ENCODE measurements around the gene FETUB.

GRCh38 chr3:186670155-186670554, 30.0 kb downstream of the FETUB start:
- TF ChIP-seq CTCF (IDR thresholded peaks at IDR 0.05; ENCODE audit: insufficient read depth, low read length) (no peak), POLR2AphosphoS5 (IDR thresholded peaks at IDR 0.05; ENCODE audit: low read depth) (no peak), SPI1 (IDR thresholded peaks at IDR 0.05; ENCODE audit: borderline replicate concordance, low read depth) (no peak), GABPA (IDR thresholded peaks at IDR 0.05; ENCODE audit: low read depth) (no peak)
- TF ChIP-seq, protein P1, sequence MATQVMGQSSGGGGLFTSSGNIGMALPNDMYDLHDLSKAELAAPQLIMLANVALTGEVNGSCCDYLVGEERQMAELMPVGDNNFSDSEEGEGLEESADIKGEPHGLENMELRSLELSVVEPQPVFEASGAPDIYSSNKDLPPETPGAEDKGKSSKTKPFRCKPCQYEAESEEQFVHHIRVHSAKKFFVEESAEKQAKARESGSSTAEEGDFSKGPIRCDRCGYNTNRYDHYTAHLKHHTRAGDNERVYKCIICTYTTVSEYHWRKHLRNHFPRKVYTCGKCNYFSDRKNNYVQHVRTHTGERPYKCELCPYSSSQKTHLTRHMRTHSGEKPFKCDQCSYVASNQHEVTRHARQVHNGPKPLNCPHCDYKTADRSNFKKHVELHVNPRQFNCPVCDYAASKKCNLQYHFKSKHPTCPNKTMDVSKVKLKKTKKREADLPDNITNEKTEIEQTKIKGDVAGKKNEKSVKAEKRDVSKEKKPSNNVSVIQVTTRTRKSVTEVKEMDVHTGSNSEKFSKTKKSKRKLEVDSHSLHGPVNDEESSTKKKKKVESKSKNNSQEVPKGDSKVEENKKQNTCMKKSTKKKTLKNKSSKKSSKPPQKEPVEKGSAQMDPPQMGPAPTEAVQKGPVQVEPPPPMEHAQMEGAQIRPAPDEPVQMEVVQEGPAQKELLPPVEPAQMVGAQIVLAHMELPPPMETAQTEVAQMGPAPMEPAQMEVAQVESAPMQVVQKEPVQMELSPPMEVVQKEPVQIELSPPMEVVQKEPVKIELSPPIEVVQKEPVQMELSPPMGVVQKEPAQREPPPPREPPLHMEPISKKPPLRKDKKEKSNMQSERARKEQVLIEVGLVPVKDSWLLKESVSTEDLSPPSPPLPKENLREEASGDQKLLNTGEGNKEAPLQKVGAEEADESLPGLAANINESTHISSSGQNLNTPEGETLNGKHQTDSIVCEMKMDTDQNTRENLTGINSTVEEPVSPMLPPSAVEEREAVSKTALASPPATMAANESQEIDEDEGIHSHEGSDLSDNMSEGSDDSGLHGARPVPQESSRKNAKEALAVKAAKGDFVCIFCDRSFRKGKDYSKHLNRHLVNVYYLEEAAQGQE (IDR thresholded peaks at IDR 0.05; ENCODE audit: insufficient replicate concordance, low read depth): no peak
